NCI-H2029 (cell line): Measurements from ENCODE around the gene ABI1.

ENCODE experiments used
- DNase-seq: peaks from one replicate; lab custom pipeline; 2025; lab: John Stamatoyannopoulos, UW

The ABI1 gene

GRCh38 chr10:26714415-26715136 lies 146.2 kb downstream of the ABI1 start:
- no peak for DNase-seq

GRCh38 chr10:26711324-26711723 lies 149.4 kb downstream of the ABI1 start:
- no peak for DNase-seq

- DNase-seq = no peak
Measured at GRCh38 chr10:26706936-26707335, 153.8 kb downstream of the ABI1 start.

GRCh38 chr10:26706206-26706605 lies 154.6 kb downstream of the ABI1 start:
- DNase-seq = no peak

GRCh38 chr10:26703974-26704373 lies 156.8 kb downstream of the ABI1 start:
- no peak for DNase-seq

- no peak for DNase-seq
Measured at GRCh38 chr10:26703096-26703495, 157.7 kb downstream of the ABI1 start.

- no peak for DNase-seq
Measured at GRCh38 chr10:26700884-26701630, 159.7 kb downstream of the ABI1 start.

GRCh38 chr10:26699631-26700030 lies 161.1 kb downstream of the ABI1 start:
- DNase-seq = no peak

- DNase-seq = no peak
Measured at GRCh38 chr10:26698909-26699308, 161.8 kb downstream of the ABI1 start.

GRCh38 chr10:26697922-26698608 lies 162.7 kb downstream of the ABI1 start:
- DNase-seq = no peak

- peak; percentile 23 for DNase-seq
Measured at GRCh38 chr10:26697163-26697921, 163.4 kb downstream of the ABI1 start, which contains the start of gene PDSS1. TSS of gene PDSS1 (plus strand) at chr10:26697701. CDS start at chr10:26697712, 11 bp downstream.

GRCh38 chr10:26696786-26697162 lies 164.0 kb downstream of the ABI1 start:
- no peak for DNase-seq
